Dermis blood vessel endothelial cell (primary cell): ENCODE data around the gene DMWD. TPM values are rescaled to one million over a fixed set of nuclear protein-coding genes. Genes with fewer than 3 reads are reported as not detected.

Source experiments
- DNase-seq: peaks from one replicate; pipeline ENCODE4 v3.0.0; 2010
- total RNA-seq: library from RNA; depleted of rRNA; stranded (reverse); fragments of >200 nt; gene quantifications from 2 replicates; pipeline ENCODE4 v1.2.3, GENCODE V29; 2014

Gene DMWD
- total RNA-seq, result 28.8 and 31.7 TPM in 2 replicates

GRCh38 chr19:45792470-45793177 lies at the start of gene DMWD:
Gene DMWD (minus strand): TSS chr19:45792845. CDS start chr19:45792756, 89 bp downstream.
- peak; percentile 99 for DNase-seq

GRCh38 chr19:45842198-45842597 lies 49.6 kb upstream of the DMWD start:
- no peak for DNase-seq

- DNase-seq, result no peak
Measured at GRCh38 chr19:45834970-45835369, 42.3 kb upstream of the DMWD start.

GRCh38 chr19:45828945-45829344 lies 36.3 kb upstream of the DMWD start:
- no peak for DNase-seq

- DNase-seq, result no peak
Measured at GRCh38 chr19:45828523-45828922, 35.9 kb upstream of the DMWD start.

- DNase-seq, result no peak
Measured at GRCh38 chr19:45827459-45828093, 34.9 kb upstream of the DMWD start.

- no peak for DNase-seq
Measured at GRCh38 chr19:45826934-45827333, 34.3 kb upstream of the DMWD start.

GRCh38 chr19:45825917-45826893 lies 33.6 kb upstream of the DMWD start:
- DNase-seq, result no peak

GRCh38 chr19:45825263-45825605 lies 32.6 kb upstream of the DMWD start:
- no peak for DNase-seq

GRCh38 chr19:45824531-45825262 lies 32.1 kb upstream of the DMWD start:
- DNase-seq, result no peak

- peak; percentile 75 for DNase-seq
Measured at GRCh38 chr19:45824041-45824471, 31.4 kb upstream of the DMWD start.

- no peak for DNase-seq
Measured at GRCh38 chr19:45823182-45823581, 30.5 kb upstream of the DMWD start.

- no peak for DNase-seq
Measured at GRCh38 chr19:45822716-45823115, 30.1 kb upstream of the DMWD start.

- no peak for DNase-seq
Measured at GRCh38 chr19:45821570-45821969, 28.9 kb upstream of the DMWD start.

GRCh38 chr19:45821103-45821521 lies 28.5 kb upstream of the DMWD start:
- DNase-seq, result no peak

GRCh38 chr19:45820413-45821102 lies 27.9 kb upstream of the DMWD start:
- peak; percentile 76 for DNase-seq

GRCh38 chr19:45819769-45820168 lies 27.1 kb upstream of the DMWD start:
- DNase-seq, result no peak

- DNase-seq, result no peak
Measured at GRCh38 chr19:45817725-45818301, 25.2 kb upstream of the DMWD start.

- DNase-seq, result peak; percentile 97
Measured at GRCh38 chr19:45817010-45817724, 24.5 kb upstream of the DMWD start.

- no peak for DNase-seq
Measured at GRCh38 chr19:45816236-45817009, 23.8 kb upstream of the DMWD start.
